ENCODE results near the gene TMEM134.

Gene TMEM134

DNA sequence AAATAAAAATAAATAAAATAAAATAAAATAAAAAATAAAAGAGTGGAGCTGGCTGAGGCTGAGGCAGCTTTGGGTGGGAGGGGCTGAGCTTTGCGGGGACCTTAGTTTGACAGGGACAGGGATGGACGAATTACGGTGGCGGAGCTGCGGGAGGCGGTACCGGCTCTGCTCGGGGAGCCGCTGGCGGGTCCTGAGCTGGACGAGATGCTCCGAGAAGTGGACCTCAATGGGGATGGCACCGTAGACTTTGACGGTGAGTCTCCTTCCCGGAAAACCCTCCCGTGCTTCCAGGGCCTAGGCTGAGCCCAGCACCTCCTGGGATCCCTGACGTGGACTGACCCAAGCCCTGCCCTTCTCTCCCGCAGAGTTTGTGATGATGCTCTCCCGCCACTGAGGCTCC, 10.8 kb downstream of the TMEM134 start:
- DNase-seq, result no peak

DNA sequence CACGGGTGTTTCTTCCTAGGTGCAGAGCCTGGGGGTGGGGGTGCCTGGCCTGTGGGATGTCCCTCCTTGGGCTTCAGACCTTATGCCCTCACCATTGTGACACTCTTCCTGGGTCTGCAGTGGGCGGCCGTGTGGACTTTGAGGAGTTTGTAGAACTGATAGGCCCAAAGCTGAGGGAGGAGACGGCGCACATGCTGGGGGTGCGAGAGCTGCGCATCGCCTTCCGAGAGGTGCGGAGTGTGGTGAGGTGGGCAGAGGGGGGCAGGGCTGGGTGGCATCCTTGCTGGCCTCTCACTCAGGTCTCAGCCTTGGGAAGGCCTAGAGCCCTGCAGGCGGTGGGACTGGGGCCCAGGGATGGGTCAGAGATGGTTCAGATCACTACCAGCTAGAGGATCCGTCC, 11.6 kb downstream of the TMEM134 start:
- DNase-seq, result no peak

DNA sequence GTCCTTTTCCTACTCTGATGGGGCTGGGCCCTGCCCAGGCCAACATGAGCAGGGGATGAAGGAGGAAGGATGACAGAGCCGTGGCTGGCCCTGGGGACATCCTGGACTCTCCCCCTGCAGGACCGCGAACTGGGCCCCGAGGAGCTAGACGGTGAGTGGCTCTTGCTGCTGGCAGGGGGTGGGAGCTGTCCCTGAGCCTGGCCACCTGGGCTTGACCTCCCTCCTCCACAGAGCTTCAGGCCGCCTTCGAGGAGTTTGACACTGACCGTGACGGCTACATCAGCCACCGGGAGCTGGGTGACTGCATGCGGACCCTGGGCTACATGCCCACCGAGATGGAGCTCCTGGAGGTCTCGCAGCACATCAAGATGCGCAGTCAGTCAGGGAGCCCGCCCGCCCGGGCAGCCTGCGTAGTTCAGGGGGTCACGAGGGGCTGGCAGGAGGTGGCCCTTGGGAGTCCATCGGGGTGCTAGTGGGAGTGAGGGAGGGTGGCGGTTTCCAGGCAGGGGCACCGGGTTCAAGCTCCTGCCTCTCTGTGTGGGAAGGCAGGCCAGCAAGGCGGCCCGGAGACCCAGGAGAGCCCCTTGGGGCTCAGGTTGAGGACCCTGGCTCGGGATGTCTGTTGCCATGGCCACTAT, 12.9 kb downstream of the TMEM134 start:
- no peak for DNase-seq

DNA sequence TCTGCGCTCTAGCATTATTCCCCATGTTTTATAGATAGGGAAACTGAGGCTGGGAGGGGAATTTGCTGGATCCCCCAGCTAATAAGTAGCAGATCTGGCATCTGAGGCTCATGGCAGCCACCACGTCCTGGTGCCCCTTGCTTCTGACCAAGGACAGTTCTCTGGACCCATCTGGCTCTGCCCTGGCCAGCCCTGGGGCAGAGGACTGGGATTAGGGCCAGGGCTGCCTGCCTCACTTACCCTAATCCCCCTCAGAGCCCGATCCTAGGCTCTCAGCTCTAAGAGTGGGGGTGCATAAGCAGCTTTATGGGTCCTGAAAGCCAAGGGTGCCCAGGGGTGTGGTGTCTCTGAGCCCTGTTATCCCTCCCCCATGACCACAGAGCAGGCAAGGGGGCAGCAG, 14.0 kb downstream of the TMEM134 start, which contains the start of gene CABP4:
TSS of gene CABP4 (plus strand) at position 301 of the 400 bp plus-strand sequence. CDS start at position 371, 70 bp downstream.
- no peak for DNase-seq

DNA sequence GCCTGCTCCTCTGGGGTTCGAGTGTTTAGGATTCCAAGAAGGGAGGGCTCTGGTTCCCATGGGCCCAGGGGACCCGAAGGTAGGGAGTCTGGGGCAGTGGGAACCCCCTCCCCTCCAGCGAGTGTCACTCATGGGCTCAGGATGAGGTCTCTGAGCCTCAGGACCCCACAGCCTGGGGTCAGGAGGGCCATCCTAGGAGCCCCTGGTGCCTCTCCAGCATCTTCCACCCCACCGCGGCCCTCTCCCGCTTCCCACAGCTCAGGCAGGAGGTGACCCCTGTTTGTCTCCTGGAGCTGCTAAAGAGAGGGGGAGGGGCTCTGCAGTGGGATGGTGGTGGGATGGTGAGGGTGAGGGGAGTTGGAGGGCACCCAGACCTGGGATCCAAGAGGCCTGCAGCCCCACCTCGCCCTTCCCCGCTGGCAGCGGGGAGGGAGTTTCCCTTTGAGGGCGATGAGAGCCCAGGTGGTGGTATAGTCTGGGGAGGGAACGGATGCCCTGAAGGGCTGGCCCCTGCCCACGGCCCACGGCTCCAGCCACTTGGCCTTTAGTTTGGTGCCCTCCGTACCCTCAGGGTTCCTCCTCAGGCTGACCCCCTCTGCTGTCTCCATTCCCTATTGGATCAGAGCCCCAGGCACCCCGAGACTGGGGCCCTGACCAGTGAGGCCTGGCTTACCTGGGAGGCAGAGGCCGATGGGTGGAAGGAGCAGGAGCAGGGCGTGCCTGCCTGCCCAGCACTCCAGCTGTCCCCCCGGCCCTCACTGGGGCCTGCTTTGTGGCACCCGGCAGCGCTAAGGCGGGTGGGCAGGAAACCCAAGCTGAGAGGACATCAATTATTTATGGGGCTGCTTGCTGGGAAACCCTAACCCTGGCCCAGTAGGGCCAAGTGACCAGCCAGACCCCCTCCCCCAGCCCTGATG, 15.0 kb downstream of the TMEM134 start:
- DNase-seq, result no peak

DNA sequence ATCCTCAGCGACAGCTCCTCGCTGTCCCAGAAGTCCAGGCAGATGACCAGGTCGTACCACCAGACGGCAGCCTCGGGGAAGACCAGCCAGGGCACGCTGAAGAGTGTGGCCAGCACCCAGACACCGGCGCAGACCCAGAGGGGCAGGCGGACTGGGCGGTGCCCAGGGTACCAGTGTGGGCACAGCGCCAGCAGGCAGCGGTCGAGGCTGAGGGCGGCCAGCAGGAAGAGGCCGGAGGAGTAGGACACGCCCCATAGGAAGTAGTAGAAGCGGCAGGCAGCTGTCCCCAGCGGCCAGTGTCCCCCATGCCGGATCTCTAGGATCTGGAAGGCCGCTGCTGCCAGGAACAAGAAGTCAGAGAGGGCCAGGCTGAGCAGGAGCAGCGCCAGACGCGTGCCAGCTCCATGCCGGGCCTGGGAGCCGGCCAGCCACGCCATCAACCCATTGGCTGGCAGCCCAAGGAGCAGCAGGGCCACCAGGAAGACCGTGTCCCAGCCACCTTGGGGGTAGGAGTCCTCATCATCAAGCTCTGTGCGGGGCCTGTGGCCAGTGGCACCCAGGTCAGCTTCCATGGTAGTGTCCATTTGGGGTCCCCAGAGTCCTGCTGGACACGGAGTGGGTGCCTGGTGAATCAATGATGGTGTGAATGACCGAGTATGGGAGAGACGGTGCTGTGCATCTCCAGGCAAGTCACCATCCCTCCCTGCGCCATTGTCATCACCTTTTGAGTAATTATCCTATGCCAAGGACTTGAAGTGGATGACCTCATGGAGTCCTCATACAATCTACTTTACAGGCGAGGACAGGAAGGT, 16.7 kb downstream of the TMEM134 start, which contains the start of gene GPR152:
TSS of gene GPR152 (minus strand) at position 589 of the 812 bp plus-strand sequence. CDS start at position 584, 5 bp downstream.
- peak in 3 of 14 donors; percentile 17 to 36 (median 27) for DNase-seq

DNA sequence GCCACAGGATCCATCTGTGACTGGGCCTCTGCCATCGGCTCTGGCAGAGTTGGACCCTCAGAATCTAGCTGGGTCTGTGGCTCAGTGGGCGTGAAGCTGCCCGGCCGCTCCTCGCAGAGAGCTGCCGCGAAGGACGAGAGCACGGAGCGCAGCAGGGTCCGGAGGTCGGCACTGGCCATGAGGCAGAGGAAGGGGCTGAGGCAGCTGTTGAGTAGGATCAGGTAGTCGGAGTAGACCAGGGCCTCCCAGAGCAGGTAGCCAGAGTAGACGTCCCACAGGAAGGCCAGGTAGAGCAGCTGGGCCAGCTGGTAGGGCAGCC, 17.4 kb downstream of the TMEM134 start:
- no peak for DNase-seq

DNA sequence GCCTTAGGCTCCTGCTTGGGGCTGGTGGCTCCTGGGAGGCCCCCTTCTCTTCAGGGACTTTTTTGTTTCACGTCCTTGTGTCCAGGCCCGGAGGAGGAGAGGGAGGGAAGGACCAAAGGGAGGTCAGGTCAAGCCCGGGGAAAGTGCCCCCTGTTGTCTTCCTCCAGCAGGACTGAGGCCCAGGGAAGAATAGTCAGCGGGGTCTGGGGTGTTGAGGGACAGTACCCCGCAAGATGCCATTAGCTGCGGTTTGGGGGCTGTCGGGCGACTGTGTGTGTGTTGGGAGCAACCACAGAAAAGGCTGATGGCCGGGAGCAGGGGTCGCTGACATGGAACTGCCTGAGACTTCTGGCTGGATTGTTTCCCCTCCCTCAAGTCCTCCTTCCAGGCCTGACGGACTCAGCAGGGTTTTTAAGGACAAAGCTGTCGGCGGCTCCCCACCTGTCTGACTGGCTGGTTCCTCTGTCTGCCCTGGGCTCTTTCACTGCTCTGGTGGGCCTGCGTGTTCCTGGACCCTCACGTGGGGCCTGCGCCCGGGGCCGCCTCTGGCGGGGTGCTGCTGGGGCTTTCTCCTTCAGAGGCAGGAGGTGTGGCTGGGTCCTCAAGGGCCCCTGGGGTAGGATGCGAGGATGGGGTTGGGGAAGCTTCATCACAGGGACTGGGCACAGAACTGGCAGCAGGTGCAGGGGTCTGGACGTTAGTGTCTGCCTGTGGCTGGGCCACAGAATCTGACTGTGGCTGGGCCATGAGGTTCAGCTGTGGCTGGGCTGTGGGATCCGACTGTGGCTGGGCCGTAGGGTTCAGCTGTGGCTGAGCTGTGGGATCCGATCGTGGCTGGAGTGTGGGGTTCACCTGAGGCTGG, 18.0 kb downstream of the TMEM134 start:
- DNase-seq, result no peak

DNA sequence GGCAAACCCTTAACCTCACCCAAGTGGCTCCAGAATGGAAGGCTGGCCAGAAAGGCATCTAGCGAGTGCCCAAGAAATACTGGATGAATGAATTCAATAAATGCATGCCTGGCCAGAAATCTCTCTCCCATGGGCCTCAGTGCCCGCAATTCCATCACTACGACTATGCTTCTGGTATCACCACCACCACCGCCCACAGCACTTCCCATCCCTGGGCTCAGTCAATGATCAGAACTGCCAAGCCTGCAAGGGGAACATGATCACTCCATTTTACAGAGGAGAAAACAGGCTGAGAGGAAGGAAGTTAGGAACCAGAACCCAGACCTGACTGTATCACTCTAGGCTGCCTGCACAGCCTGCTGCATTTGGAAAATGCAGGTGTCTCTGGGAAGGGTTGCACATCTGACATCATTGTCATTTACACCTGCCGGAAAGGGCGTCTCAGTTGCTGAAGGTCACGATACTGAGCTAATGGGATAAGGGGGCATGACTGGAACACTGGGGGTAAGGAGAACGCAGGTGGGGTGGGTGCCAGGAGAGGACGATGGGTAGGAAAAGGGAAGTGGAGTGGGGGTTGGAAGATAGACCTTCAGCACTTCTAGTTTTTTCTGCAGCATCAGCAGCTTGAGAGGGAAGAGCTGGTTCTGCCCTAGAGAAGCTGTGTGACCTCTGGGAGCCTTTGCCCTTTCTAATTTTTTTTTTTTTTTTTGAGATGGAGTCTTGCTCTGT, 19.8 kb downstream of the TMEM134 start:
- no peak for DNase-seq

DNA sequence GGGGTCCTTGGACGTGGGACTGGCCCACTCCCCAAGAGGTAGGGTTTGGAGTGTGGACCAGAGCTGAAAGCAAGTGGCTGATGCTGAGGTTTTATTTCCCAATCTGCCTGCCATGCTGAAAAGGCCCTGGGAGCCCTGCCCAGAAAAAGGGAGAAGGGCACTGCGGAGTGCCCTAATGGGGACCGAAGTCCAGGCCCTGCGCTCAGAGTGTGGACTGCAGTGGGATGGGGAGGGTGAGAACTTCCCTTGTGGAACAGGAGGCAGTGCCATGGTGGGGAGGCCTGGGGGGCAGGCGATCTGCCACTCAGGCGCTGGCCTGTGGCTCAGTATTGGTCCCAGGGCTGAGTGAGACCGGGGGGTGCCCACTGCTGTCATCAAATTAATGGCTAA, 20.8 kb downstream of the TMEM134 start:
- DNase-seq, result no peak

DNA sequence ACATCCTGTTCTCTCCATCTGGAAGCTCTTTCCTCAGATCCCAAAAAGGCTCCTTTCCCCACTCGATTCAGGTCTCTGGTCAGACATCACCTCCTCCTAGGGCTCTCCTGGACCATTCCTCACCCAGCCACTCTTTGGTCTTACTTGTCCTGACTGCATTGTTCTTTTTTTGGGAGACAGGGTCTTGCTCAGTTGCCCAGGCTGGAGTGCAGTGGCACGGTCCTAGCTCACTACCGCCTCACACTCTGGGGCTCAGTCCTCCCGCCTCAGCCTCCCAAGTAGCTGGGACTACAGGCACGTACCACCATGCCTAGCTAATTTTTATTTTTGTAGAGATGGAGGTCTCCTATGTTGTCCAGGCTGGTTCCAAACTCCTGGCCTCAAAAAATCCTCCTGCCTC, 23.5 kb downstream of the TMEM134 start:
- no peak for DNase-seq

DNA sequence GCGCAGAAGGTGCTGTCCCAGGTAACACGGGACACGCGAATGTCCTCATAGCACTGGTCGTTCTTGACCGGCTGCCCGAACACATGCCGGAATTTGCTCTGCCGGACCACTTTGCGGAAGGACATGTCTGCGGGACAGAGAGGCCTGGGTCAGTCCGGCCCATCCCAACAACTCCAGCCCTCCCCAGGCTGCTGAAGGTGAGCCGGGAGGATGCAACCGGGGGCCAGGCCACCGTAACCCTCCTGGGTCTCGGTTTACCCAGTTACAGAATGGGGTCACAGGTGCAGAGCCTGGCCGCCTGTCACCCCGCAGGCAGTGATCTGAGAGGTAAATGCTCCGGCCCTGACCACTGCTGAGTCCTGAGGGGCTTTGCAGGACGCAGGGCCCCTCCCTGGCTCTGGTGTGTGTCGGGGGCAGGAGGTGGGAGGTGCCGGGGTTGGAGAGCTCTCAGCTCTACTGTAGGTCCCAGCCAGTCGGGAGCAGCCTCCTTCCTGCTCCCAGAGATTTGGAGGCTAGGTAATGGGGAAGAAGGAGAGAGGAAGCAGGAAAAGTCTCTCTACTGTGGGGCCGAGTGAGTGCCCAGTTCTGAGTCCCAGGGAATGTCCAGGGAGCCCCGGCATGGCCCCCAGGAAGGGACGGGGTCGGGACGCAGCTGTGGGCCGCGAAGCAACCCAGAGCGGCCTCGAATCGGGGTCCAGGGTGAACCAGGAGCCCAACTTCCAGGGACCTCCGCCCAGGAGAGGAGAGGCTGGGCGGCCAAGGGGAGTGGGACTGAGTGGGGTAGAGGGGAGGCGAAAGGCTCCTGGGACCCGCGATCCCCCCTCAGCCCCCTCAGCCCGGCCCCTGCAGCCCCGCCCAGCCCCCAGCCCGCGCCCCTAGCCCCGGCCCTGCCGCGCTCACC, 26.3 kb downstream of the TMEM134 start:
- no peak for DNase-seq

DNA sequence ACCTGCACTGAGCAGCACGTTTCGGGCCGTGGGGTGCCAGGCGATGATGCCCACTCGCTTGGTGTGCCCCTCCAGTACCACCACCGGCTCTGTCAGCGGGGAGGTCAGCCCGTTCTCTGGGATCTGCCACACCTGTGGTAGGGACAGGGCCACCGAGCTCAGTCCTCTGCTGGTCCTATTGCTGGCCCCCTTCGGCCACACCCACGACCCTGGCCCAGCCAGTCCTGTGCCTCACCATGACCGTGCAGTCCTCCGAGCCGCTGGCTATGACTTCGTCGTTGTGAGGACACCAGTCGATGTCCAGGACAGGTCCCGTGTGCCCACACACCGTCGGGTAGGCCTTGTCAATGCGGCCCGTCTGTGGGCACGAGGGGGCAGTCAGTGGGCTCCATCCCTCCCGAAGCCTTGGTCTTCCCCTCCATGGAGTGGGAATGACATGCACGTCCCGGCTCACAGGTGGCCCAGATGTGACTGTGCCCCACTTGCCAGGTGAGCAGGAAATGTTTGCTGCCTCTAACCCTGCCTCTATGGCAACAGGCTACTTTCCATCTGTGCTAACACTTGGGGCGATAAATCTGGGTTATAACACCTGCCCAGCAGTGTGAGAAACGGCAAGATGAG, 27.2 kb downstream of the TMEM134 start:
- DNase-seq, result no peak

DNA sequence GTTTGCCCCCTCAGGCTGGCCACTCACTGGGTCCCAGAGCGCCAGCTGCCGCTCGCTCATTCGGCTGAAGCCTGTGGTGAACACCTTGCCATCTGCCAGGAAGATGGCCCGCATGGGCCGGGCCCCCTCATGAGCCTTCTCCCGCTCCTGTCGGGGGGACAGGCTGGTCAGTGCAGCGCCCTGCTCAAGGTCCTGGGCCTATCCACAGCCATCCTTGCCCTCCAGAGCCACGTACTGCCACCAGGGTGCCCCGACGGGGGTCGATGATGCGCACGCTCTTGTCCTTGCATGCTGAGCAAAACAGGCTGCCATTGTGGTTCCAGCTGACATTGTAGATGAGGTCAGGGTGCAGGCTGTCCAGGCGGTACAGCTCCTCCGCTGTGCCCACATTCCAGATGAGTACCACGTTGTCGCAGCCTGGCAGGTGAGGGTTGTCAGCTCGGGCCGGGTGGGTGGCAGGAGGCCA, 27.9 kb downstream of the TMEM134 start:
- no peak for DNase-seq

DNA sequence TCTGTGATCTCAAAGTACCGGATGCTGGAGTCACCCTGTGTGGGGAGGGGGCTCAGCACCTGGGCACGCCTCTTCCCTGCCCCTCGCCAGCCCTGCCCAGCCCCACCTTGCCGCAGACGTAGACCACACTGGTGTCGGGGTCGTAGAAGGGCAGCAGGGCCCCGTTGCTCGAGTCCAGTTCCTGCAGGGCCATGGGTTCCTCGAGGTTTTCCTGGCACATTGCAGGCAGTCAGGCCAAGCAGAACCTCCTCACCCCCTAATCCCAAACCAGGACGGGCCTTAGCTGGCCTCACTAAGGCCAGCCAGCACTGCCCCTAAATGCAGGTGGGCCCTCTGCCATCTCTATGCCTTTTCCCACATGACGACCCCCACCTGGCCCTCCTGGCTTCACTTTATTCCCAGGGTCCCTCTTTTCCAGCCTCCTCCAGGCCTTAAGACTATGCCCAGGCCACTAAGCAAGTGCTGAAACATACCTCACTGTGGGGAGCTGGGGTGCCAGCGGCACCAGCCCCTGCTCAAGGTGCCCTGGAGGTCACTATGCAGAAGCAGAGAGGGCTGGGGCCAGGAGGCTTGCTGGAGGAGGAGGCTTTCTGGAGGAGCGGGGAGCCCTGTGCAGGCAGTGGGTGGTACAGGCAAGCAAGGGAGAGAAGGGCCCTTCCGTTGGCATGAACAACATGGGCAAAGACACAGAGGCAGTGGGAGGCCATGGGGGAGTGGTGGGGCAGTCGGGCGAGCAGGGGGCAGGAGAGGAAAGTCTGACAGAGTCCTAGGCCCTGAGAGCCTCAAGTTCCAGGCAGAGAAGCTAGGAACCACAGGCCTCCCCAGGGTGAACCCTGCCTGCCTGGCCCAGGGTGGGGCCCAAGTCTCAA, 28.6 kb downstream of the TMEM134 start:
- DNase-seq, result no peak

DNA sequence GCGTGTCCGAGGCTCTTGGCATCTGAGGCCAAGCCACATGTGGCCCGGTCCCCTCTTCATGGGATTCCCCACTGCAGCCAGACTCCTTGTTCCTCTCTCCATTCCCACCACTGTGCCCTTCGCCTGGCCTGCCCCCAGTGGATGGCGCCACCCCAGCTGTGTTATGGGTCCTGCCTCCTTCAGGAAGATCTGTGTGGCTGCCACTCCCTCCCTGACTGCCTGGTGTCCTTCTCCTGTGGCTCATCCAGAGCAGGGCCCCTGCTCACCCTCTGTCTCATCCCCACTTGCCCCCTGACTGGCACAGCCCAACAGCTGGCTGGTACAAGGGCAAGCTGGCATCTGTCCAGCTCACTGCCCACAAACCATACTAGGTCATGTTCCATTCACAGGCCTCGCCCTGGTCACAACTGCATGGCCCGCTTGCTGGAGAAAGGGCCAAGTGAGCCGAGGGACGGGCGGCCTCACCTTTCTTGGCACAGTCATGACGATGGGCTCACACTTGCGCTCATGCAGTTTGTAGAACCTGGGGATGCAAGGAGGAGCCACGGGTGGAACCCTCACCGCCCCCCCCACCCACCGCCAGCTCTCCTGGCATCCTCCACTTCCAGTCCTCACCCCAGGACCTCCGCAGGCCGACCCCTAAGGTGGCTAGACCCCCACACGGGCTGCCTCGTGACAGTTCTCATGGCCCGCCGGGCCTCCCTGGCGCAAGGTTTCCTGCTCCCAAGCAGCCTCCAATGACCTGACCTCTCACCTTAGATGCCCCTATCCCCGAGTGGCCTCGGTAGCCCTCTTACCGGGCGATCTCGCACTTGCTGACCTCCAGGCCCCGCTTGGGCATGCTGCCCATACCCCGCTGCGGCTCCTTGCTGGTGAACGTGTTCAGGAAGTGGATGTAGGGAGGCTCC, 29.5 kb downstream of the TMEM134 start:
- peak in 2 of 14 donors; percentile 27 to 42 for DNase-seq

DNA sequence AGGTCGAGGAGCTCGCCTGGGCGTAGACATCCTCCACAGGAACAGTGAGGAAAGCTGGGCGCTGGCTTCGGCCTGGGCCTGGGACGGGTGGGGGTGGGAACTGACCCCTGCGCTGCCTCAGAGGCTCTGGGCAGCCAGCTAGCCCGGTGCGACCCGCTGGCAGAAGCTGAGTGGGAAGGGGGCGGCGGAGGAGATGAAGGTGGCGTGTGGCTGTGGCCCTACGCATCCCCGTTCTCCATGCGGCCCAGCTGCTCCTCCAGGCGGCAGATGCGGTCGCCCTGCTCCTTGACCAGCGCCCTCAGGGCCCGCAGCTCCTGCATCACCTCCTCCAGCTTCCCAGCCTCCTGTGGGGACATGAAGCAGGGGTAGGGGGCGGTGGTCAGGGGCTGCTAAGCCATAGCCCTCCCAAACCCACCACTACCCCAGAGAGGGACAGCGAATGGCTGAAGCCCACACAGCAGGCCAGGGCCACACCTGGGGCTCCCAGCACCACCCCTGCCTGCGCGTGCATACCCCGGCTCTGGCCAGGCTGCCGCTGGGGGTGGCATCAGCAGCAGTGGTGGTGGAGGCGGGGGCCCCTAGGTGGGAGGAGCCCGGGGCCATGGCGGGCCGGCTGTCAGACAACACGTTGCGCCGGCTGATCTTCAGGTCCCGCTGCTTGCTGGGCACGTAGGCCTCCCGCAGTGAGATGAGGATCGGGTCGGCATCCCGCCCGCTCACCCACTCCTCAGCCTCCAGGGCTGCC, 30.7 kb downstream of the TMEM134 start:
- DNase-seq, result no peak
